Brain microvascular endothelial cell (primary cell): ENCODE measurements around the gene AQP12A.
"Not testable (repeated sequence)": the region's sequence is repeated elsewhere in the genome, so short reads cannot be mapped to it uniquely, and the experiment has no call there.

Source experiments
- DNase-seq: peaks from one replicate; pipeline ENCODE4 v3.0.0-alpha.2; 2020
- H3K27ac ChIP-seq: fragments of 250-450 bp; sonication (Bioruptor Pico); 2 replicates; pipeline ENCODE4 v1.5.1; 2020; ENCODE audit warnings: mild to moderate bottlenecking, moderate library complexity
- H3K27me3 ChIP-seq: fragments of 250-450 bp; sonication (Bioruptor Pico); replicated peaks from 2 replicates; pipeline ENCODE4 v1.5.1; 2020; ENCODE audit warnings: mild to moderate bottlenecking
- H3K36me3 ChIP-seq: fragments of 250-450 bp; sonication (Bioruptor Pico); replicated peaks from 2 replicates; pipeline ENCODE4 v1.5.1; 2020; ENCODE audit warnings: mild to moderate bottlenecking
- H3K4me3 ChIP-seq: 2 replicates; pipeline ENCODE4 v1.5.1; 2011; ENCODE audit warnings: low read depth, mild to moderate bottlenecking, control low read depth, low read length, moderate library complexity
- CTCF ChIP-seq: IDR thresholded peaks from 2 replicates; pipeline ENCODE4 v1.5.1; 2011; ENCODE audit warnings: low read depth, mild to moderate bottlenecking, moderate library complexity, low read length, control low read depth, inconsistent platforms; ENCODE audit errors: missing control alignments
- in situ Hi-C: cut with HindIII; loops from 2 replicates; pipeline ENCODE4 v1.10.0; 2017; ENCODE audit warnings: low sequenced_read_pairs, low pct_ligation_motif_present

AQP12A gene

GRCh38 chr2:240691631-240692420, at the start of gene AQP12A:
AQP12A (plus strand) TSS chr2:240691866; CDS start chr2:240691914, 48 bp downstream.
- DNase-seq, H3K36me3 ChIP-seq, H3K27ac ChIP-seq, in situ Hi-C loops, H3K4me3 ChIP-seq, H3K27me3 ChIP-seq: not testable (repeated sequence)

GRCh38 chr2:240642061-240642805, 49.4 kb upstream of the AQP12A start:
- no peak for DNase-seq
- Histone ChIP-seq H3K27me3 (peaks cover 14% of the 10 kb centered on the region), H3K36me3 (no peaks in the 10 kb centered on the region), H3K27ac (no peak overlapping the region), H3K4me3 (no peak overlapping the region)
- TF ChIP-seq CTCF = no peak
- in situ Hi-C loops = no loop called here

- TF ChIP-seq CTCF = no peak
- H3K27ac ChIP-seq = no peak overlapping the region
- H3K36me3 ChIP-seq = no peaks in the 10 kb centered on the region
- H3K4me3 ChIP-seq = no peak overlapping the region
- H3K27me3 ChIP-seq = peaks cover 18% of the 10 kb centered on the region
- in situ Hi-C loops = no loop called here
- DNase-seq = no peak
Observed at GRCh38 chr2:240642806-240643092, 48.9 kb upstream of the AQP12A start.

- DNase-seq = no peak
- Histone ChIP-seq H3K4me3 (no peak overlapping the region), H3K36me3 (no peaks in the 10 kb centered on the region), H3K27ac (no peak overlapping the region), H3K27me3 (peaks cover 23% of the 10 kb centered on the region)
- in situ Hi-C loops = no loop called here
- no peak for TF ChIP-seq CTCF
Observed at GRCh38 chr2:240643093-240643810, 48.4 kb upstream of the AQP12A start.

- H3K27me3 ChIP-seq = peaks cover 28% of the 10 kb centered on the region
Observed at GRCh38 chr2:240643811-240644150, 47.9 kb upstream of the AQP12A start.

More at GRCh38 chr2:240643811-240644150, 47.9 kb upstream of the AQP12A start:
- Histone ChIP-seq H3K36me3 (no peaks in the 10 kb centered on the region), H3K4me3 (no peak overlapping the region), H3K27ac (no peak overlapping the region)
- no peak for TF ChIP-seq CTCF
- in situ Hi-C loops = no loop called here
- no peak for DNase-seq
